GM19463 (cell line): ENCODE measurements around the gene A1CF.

Experiments used
- ATAC-seq: cut with Tn5 transposase; IDR thresholded peaks from one replicate; pipeline ENCODE4 v1.9.1; 2021; ENCODE audit warnings: mild to moderate bottlenecking, moderate library complexity; ENCODE audit not compliant: unreplicated experiment

A1CF gene

DNA sequence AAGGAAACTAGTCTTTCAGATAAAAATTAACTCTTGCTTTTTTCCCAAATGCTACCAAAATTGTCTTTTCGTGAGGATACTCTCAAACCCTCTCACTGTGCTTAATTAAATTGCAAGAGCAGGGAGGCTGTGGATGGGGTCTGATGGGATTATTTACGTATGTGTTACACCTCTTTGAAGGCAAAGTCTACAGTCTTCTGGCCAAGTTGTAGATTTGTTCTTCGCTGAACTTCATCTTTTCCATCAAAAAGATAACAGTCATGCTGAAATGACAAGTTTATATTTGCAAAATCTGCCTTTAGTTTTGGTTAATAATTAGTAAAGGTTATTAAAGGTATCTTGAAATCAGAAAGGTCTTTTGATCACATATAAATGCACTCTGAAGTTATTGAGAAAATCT is 22.7 kb downstream of the A1CF start:
- no peak for ATAC-seq

DNA sequence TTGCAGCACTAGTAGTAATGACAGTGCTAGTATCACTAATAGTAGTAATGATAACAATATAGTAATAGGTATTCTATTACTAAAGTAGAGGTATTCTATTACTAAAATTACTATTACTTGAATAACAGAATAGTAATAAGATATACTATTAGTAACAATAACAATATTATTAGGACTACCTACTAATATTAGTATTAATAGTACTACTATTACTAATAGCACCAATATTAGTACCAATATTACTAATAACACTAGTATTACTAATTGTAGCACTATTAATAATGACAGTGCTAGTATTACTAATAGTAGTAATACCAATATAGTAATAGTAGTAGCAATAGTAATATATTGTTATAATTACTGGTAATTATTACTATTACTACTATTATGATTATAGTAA is 24.1 kb downstream of the A1CF start:
- no peak for ATAC-seq

DNA sequence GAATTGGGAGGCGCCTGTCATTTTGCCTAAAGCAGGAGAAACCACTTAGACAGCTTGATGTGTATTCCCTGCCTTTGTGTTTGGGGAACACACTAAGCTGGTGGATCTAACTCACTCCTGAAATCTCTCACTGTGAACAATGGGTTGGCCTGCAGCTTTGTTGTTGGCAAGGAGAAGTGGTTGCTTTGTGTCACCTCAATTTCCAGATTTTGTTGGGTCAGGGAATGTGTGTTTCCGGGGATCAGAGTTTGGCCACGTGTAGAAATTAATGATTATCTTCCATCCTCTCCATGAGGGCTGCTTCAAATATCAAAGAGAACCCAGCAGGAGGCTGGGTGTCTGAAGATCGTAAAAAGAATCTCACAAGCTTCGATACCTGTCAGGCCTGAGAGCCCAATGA is 27.8 kb downstream of the A1CF start:
- ATAC-seq: no peak

DNA sequence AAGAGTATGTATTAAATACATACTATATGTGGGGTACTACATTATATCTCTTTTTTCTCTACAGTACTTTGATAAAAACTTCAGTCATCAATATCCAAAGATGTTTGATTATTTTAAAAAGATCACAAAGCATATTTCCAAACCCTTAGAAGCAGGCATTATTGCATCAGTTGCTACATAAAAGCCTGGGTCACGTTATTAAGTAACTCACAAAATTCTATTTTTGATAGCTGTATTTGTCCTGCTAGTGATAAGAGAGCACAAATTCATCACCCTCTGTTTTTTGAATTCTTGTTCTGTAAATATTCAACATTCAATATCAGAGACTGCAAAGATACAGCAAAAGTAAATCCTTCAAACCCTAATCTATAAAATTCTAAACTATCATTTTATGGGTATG is 30.0 kb downstream of the A1CF start:
- ATAC-seq: no peak

DNA sequence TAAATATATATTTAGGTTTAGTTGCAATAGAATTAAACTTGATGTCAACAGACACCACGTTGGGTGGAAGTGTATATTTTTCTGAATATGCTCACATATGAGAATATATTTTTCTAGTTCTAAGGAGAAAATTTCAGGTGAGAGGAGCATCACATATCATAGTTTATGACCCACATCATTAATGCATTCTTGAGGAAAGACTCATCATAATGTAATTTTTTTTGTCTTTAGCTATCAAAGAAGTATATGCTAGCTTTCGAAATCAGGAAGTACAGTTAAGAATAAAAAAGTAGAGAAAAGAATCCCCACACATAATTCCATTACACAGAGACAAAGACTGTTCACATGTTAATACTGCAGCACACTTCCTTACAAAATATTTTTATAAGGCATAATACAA is 30.4 kb downstream of the A1CF start:
- no peak for ATAC-seq

DNA sequence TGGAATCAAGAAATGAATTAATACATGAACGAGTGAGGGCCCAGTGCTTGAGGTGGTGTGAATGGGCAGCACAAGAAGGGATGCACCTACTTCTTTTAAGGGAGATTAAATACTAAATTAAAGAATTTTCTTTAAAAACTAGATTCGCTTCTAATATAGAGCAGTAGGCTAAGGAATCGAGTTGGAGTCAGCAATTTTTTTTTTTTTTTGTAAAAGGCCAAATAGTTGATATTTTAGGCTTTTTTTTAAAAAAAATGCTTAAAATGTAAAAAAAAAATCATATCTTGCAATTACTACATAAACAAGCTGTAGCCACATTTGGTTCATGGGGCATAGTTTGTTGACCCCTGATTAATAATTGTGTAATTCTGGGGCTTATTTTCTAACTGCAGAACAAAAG is 31.9 kb downstream of the A1CF start:
- no peak for ATAC-seq

DNA sequence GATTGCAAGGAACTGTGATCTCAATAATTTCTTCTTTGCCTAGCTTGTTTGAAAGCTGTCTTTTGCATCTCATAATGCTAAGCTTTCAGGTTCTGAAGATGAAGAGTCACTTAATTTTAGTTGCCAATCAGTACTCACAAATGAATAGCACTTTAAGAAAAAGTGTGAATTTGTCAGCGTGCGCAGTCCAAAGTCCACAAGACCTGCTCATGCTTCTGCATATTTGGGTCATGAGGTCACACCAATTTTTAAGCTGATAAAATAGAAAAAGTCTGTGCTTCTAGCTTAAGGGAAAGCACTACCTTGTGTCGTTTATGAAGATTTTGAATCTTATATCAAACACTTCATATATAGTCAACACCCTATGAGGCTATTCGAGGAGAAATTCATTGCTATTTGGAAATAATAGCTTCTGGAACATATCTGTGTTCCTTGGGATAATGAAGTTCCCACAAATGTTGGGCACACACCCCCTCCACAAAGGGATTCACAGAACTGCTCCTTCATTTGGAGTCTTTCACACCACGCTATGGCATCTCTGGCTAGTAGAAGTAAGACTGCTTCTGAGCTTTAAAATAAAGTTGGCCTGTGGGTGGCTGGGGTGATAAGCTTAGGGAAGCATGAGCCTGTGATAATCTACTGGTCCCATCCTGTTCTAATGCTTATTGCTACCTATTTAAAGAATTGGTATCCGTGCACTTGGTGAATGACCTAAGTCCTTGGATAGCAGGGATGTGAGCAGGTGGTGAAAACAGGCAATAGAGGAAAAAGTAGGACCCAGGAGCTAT is 33.3 kb downstream of the A1CF start:
- ATAC-seq: no peak

DNA sequence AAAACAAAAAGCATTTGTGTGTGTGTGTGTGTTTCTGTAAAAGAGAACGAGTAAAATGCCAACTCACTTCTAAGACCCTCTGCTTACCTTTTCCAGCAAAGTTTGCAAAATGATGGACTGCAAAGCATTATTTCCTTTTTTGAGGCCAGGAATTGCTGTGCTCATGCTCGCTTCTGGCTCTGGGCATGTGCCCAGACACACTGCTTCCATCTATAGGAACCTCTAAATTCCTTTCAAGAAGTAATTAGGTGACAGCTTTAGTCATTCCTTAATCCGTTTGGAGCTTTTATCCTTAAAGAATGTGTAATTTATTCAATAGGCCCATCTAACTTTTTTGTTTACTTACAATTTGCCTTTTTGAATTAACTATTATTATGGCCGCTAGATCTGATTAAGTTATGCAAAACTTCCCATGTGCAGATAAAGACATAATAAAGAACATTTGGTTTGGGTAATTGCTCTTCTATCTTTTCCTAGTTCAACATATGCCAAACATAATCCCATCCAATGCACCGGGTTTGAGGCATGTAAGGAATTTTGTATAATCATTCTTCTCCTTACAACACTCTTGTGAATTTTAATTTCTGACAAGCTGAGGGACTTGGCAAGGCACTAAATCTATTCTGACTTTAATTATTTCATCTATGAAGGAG is 34.7 kb downstream of the A1CF start:
- no peak for ATAC-seq

DNA sequence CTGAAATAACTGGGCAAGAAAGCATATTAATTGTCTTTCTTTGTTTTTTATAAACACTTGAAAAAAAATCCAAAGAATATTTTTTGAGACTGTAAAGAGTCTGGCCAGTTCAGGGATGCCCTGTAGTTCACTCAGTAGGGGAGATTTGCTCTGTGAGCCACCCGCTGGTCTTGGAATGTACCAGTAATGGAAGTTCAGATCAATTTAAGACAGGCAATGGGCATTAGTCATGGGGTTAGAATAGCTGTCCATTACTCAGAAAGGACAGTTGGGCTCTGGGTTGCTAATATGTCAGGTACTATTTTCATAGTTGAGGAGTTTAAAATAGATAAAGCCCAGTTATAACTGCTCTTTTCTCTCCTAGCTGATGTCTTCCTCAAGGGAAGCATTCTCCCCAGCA is 38.7 kb downstream of the A1CF start:
- no peak for ATAC-seq

DNA sequence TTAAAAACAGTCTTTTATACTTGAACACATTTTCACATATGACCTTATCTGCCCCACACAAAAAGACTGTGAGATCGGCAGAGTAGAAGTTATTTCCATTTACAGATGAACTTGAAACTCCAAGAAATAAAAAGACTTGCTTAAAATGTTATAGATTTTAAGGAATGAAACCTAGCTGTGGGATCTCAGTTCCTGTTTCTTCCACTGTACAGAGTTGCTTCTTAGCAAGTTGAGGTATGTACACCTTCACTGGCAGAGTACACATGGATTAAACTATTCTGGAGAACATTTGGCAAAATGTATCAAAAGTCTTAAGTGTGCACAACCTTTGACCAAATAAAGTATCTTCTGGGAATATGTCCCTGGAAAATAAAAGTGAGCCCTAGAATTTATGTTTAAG is 48.3 kb downstream of the A1CF start:
- ATAC-seq: no peak

DNA sequence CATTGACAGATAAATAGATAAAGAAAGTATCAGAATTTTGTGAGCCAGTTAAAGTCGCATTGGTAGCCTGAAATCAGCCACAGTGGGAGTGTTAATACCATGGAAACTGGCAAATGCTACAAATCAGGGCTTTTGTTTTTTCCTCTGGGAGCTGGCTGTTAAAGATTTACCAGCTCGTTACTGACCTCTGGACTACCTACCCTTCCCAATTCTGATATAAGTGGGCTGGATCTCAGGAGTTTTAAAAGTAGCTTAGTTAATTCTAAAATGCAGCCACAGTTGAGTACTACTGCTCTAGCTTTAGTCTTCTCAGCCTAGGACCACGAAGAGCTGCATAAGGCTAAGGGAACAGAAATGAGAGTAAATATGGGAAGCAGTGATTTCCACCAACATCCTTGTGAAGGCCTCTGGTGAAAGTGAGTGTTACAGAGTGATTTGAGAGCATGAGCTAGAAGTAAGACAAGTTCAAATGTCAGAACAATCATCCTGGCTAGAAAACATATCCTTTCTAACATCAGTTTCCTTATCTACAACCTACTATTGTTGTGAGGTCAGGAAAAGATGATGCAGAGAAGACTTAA is 53.2 kb downstream of the A1CF start:
- ATAC-seq: no peak

DNA sequence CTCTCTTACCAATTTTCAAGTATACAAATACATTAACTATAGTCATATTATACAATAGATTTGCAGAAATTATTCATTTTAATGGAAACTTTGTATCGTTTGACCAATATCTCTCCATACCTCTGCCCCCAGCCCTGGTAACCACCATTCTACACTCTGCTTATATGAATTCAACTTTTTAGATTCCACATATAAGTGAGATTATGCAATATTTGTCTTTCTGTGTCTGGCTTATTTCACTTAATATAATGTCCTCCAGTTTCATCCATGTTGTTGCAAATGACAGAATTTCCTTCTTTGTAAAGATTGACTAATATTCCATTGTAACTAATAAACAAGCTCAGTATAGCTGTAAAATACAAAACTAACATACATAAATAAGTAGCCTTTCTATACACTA is 55.4 kb downstream of the A1CF start:
- ATAC-seq: no peak

DNA sequence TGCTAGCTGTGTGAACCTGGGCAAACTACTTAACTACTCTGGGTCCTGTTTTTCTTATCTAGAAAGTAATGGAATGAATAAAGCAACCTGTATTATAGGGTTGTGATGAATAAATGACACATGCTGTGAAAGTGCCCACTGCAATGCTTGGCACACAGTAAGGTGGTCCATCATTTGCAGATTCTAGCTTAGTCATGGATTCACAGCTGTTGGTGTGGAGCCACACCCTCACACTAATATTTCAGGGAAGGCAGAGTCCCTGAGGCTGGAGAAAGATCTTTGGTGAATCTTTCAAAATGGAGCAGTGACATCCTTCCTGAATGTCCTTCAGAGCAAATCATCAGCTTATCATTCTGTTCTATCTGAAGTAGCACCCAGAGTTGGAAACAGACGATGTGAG is 60.6 kb downstream of the A1CF start:
- ATAC-seq: no peak

DNA sequence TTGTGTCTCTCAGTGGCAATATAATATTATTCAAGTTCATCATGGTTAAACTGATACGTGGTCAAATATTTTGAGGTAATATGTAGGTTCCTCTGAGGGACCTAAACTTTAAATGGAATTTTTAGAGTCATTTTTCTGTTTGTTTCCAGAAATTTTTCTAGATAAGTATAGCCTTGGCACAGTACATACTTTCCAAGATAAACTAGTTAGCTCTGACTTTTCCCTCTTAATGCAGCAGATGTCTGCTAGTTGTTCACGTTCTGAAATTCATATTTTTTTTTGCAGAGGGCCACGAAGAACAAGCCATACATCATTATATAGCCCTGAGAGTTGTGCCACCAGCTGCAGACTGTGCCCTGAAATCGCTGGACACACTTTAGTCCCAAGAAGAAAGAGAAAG is 61.6 kb downstream of the A1CF start:
- ATAC-seq: no peak

DNA sequence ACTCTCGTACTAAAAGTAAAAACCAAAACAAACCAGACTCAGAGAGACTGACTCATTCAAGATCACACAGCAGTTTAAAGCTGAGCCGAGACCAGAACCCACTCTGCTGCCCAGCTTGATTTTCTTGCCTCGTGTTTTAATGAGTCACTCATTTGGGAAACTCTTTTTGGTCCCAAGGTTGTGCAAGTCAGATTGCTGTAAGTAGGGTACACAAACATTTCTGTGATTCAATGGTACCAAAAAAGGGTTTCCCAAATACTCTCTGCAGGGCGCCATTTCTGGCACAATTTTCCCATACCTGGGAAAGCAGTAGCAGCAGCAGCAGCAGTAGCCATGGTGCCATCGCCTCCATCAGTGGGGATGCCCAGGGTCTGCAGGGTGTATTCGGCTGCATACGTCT is 75.8 kb downstream of the A1CF start:
- ATAC-seq: no peak

DNA sequence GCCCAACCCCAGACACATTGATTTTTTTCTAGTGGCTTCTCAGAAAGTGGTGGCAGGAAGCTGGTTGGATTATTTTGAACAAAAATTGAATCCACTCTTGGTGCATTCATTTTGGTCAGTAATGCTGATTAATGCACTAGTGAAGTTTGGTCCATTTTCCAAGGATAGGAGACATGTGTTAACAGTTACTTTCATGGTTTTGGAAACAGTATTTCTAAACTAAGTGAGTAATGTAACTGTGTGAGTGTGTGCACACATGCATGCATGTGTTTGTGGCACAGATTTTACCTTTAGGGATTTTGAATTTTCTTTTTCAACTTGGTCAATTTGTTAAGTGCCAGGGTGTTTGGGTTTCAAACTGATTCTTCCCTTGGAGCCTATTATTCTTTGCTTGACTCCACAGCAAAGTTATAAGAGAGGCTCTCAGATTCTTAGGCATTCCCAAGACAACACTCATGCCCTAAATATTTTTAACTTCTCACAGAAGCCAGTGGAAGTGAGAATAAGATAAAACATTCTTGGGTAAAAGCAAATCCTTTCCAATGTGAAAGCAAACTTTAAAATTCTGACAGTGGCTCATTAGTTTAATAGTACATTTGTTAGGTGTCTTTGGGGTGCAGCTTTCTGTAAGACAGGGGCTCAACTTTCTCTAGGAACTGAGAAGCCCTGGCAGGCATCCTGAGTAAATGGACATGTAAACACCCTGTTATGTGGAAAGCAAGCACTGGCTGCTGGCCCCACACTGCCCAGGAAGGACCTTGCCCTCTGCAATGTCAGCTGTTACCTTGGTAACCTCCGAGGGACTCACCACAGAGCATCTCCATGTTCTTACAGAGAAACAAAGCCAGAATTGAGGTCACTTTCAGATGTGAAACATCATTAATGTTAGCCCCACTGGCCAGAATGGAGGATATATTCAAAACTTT is 77.3 kb downstream of the A1CF start:
- ATAC-seq: no peak

DNA sequence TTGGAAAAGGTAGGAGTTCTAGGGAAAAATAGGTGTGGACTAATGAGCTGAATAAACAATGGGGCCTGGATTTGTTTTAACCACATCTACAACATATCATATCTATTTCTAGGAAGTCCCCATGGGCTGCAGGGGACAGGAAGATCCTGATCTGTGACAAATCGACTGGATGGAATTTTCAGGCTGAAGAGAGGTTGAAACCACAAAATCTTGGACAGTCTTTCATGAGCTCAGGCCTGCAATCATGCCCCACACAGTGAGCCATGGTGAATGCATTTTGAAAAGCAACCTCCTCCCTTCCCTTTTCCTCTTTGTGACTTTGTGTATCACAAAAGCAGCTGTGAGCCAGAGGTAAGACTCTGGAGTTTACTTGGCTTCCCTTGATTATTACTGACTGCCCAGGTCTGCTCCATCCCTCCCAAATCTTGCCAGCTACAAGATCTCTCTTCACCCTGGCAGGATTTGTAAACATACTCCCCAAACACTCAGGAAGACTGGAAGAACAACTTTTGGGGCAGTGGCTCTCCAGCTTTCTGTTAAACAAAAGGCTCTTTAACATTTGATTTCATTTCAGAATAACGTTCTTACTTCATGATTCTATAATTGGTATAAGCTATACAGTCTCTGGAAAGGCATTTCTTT is 79.3 kb downstream of the A1CF start:
- ATAC-seq: no peak

DNA sequence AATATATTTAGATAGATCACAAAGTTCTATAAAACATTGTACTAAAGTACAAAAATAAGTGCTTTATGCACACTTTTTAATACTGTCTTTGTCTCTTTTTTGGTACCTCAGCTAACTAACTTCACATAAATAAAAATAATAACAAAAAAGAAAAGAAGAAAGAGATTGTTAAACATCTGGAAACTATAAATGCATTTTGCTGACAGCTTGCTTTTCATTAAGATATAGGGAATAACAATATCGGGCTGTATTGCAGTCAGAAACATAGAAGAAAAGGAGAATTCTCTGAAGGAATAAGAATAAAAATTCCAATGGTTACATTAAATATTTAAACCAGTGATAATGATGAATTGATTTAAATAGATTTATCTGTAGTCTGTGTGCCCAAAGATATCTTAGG is 85.8 kb downstream of the A1CF start:
- no peak for ATAC-seq

DNA sequence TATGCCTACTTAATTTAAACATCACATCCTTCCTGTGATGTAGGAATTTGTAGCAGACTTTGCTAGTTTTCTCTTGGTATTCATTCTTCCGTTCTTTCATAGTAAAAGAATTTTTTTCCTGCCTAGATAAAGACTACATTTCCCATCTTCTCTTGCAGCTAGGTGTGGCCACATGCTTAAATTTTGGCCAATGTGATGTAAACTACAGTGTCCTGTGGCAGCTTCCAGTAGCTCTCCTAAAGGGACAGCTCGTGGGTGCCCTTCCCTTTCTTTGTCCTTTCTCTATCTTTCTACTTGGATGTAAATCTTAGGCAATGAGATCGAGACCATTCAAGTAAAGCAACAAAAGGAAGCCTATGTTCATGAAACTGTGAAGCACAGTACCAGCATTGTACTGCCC is 87.1 kb downstream of the A1CF start:
- no peak for ATAC-seq

DNA sequence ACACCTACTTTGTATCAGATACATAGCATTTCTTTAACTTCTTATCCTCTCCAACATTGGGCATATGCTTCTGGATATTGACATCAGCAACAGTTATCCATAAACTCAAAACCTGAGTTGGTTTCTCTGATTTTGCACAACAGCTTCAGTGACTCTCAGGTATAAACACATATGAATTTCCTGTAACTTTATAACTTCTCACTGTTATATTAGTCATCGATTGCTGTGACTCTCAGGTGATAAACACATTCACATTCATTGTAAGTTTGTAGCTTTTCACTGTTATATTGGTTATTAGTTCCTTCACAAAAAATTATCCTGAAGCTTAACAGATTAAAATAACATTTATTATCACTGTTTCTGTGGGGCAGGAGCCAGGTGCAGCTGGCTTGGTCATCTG is 88.7 kb downstream of the A1CF start:
- ATAC-seq: no peak

DNA sequence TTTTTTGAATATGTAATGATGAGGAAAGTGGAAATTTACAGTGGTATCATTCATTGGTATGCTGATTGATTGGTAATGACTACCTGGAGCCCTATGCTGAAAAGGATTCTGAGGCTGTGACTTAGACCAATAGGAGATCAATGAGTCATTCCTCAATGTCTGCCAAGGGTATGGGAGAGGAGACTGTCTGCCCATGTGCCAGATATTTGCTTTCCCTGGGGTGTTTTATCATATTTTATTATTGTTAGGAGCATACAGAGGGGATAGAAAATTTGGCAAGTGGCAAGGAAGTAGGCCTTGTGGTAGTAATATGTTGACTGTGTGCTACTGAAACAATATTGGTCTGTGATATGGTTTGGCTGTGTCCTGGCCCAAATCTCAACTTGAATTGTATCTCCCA is 90.9 kb downstream of the A1CF start:
- ATAC-seq: no peak
